ENCODE measurements around the gene PRKAR2A. TPM values are rescaled to one million over a fixed set of nuclear protein-coding genes. Genes with fewer than 3 reads are reported as not detected.

The PRKAR2A gene
- total RNA-seq, 1 donor from 2014 or later: 34.5 TPM

DNA sequence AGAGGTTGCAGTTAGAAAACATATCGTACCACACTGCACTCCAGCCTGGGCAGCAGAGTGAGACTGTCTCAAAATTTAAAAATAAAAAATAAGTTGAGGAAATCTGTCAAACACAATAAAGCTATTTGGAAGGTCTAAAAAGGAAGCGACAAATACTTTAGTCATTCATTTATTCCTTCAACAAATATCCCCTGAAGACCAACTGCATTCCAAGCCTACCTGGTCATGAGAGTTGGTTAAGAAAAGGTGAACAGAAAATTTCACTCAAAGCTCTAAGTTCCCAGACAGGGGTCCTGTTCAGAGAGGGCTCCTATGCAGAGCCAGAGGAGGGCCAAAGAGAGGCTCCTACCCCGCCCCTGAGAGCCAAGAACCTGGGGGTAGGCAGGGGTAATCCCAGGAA lies 15.4 kb upstream of the PRKAR2A start:
- peak overlapping the region; percentile 45 for H3K27ac Mint-ChIP-seq
- H3K36me3 Mint-ChIP-seq (ENCODE audit: insufficient read depth): peaks cover 5% of the 10 kb centered on the region
- no peaks in the 10 kb centered on the region for H3K4me1 Mint-ChIP-seq (ENCODE audit: low read depth)
- H3K4me3 Mint-ChIP-seq (ENCODE audit: low read depth): no peak overlapping the region
- TF ChIP-seq, protein P1, sequence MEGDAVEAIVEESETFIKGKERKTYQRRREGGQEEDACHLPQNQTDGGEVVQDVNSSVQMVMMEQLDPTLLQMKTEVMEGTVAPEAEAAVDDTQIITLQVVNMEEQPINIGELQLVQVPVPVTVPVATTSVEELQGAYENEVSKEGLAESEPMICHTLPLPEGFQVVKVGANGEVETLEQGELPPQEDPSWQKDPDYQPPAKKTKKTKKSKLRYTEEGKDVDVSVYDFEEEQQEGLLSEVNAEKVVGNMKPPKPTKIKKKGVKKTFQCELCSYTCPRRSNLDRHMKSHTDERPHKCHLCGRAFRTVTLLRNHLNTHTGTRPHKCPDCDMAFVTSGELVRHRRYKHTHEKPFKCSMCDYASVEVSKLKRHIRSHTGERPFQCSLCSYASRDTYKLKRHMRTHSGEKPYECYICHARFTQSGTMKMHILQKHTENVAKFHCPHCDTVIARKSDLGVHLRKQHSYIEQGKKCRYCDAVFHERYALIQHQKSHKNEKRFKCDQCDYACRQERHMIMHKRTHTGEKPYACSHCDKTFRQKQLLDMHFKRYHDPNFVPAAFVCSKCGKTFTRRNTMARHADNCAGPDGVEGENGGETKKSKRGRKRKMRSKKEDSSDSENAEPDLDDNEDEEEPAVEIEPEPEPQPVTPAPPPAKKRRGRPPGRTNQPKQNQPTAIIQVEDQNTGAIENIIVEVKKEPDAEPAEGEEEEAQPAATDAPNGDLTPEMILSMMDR (IDR thresholded peaks at IDR 0.05; ENCODE audit: unreplicated experiment): no peak
- H3K27me3 Mint-ChIP-seq: no peaks in the 10 kb centered on the region
- DNase-seq (ENCODE audit: low spot score, unreplicated experiment): no peak
- no peaks in the 10 kb centered on the region for H3K9me3 Mint-ChIP-seq (ENCODE audit: low read depth)

DNA sequence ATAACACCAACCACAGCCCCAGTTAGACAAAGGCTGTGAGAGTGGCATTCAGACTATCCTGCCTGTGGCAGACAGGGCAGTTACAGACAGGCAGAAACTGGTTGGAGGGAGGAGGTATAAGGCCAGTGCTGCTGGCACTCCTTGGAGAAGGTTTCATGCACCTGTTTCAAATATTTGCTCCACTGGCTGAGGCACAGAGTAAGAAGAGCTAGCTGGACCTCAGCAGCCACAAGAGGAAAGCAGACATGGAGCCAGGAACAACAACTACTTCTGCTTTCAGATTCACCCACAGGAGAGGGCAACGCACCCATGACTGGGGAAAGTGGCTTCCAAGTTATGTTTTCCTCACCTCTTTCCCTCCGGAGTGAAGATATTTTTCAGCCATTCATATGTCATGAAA lies 11.5 kb upstream of the PRKAR2A start:
- Mint-ChIP-seq H3K9me3 (ENCODE audit: low read depth) (no peaks in the 10 kb centered on the region), H3K27ac (no peak overlapping the region), H3K4me3 (ENCODE audit: low read depth) (no peak overlapping the region), H3K27me3 (no peaks in the 10 kb centered on the region), H3K36me3 (ENCODE audit: insufficient read depth) (peaks cover 2% of the 10 kb centered on the region), H3K4me1 (ENCODE audit: low read depth) (no peaks in the 10 kb centered on the region)
- TF ChIP-seq, protein P1 (IDR thresholded peaks at IDR 0.05; ENCODE audit: unreplicated experiment): no peak
- no peak for DNase-seq (ENCODE audit: low spot score, unreplicated experiment)

- Mint-ChIP-seq H3K4me3 (ENCODE audit: low read depth) (no peak overlapping the region), H3K27ac (no peak overlapping the region), H3K36me3 (ENCODE audit: insufficient read depth) (peaks cover 2% of the 10 kb centered on the region), H3K27me3 (no peaks in the 10 kb centered on the region), H3K9me3 (ENCODE audit: low read depth) (no peaks in the 10 kb centered on the region), H3K4me1 (ENCODE audit: low read depth) (no peaks in the 10 kb centered on the region)
- no peak for DNase-seq (ENCODE audit: low spot score, unreplicated experiment)
- TF ChIP-seq, protein P1 (IDR thresholded peaks at IDR 0.05; ENCODE audit: unreplicated experiment): no peak
These were observed 11.0 kb upstream of the PRKAR2A start for GRCh38 chr3:48858709-48859108.

DNA sequence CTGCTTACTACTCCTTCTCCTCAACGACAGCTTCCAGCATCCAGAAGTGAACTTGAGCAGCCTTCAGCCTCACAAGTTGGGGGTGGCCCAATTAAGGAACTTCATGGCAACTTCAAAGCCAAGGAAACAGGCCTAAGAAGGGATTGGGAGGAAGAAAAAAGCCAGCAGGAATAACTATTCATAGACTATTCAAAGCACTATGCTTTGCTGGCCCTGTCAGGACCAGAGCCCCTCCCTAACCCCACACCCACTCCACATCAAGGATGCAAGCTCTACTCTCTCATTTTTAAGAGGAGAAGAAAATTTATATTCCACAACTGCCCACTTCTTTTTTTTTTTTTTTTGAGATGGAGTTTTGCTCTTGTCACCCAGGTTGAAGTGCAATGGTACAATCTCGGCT lies 10.0 kb upstream of the PRKAR2A start:
- Mint-ChIP-seq H3K4me3 (ENCODE audit: low read depth) (no peak overlapping the region), H3K27me3 (no peaks in the 10 kb centered on the region), H3K4me1 (ENCODE audit: low read depth) (no peaks in the 10 kb centered on the region), H3K27ac (no peak overlapping the region), H3K9me3 (ENCODE audit: low read depth) (no peaks in the 10 kb centered on the region), H3K36me3 (ENCODE audit: insufficient read depth) (peaks cover 2% of the 10 kb centered on the region)
- no peak for DNase-seq (ENCODE audit: low spot score, unreplicated experiment)
- TF ChIP-seq, protein P1 (IDR thresholded peaks at IDR 0.05; ENCODE audit: unreplicated experiment): no peak

DNA sequence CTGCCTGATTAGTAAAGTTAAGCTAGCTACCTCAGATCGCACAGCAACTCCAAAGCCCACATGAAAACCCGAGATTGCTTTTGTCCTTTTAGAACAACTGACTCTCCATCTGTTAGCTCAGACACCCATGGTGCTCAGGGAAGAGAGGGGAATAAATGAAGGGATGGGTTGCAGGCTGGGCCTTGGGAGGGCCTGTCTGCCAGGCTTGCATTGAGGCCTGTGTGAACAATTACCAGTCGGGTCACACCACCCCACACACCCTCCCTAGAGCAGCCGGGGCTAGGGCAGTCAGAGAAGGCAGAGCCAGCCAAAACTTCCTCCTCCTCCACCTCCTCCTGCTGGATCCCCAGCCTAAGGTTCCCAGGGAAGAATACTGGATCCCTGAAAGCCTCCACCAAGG lies 8.8 kb upstream of the PRKAR2A start:
- no peaks in the 10 kb centered on the region for H3K9me3 Mint-ChIP-seq (ENCODE audit: low read depth)
- H3K4me1 Mint-ChIP-seq (ENCODE audit: low read depth): no peaks in the 10 kb centered on the region
- H3K27ac Mint-ChIP-seq: no peak overlapping the region
- H3K36me3 Mint-ChIP-seq (ENCODE audit: insufficient read depth): peaks cover 2% of the 10 kb centered on the region
- H3K4me3 Mint-ChIP-seq (ENCODE audit: low read depth): no peak overlapping the region
- TF ChIP-seq, protein P1 (IDR thresholded peaks at IDR 0.05; ENCODE audit: unreplicated experiment): no peak
- H3K27me3 Mint-ChIP-seq: no peaks in the 10 kb centered on the region
- DNase-seq (ENCODE audit: low spot score, unreplicated experiment): no peak
